H1 (cell line): ENCODE results near the gene PITPNC1. TPM values are rescaled to one million over a fixed set of nuclear protein-coding genes. Genes with fewer than 3 reads are reported as not detected.

Experiments
- CTCF ChIA-PET: fragments of 300-600 bp; sonication (Branson Sonifier 250); formaldehyde crosslinking; loops from one replicate; lab custom pipeline; 2021; ENCODE audit not compliant: partially characterized antibody; lab: Charles Lee
- POLR2A ChIA-PET: fragments of 300-600 bp; sonication (Branson Sonifier 250); formaldehyde crosslinking; loops from one replicate; lab custom pipeline; 2021; ENCODE audit warnings: inconsistent platforms; ENCODE audit not compliant: partially characterized antibody; lab: Charles Lee
- DNase-seq, 2 experiments: peaks; one replicate each; pipeline versions ENCODE4 v3.0.0 to v3.0.0-alpha.2; 2010 to 2022; ENCODE audit warnings: low spot score in 2 of 2, low read depth in 1 of 2, mixed read lengths in 1 of 2
- FAIRE-seq: peaks from 2 replicates; lab custom pipeline; 2011; peaks lifted over from hg19 to GRCh38; lab: Jason Lieb, UNC
- H2AFZ ChIP-seq: 2 replicates; pipeline ENCODE4 v1.8.1; 2012; ENCODE audit warnings: low read length, inconsistent platforms
- H2AK5ac ChIP-seq: 2 replicates; pipeline ENCODE4 v1.6.1; 2013; ENCODE audit warnings: low read depth, low read length
- H2BK120ac ChIP-seq: replicated peaks from 2 replicates; pipeline ENCODE3; 2013; ENCODE audit warnings: low read depth, low read length, inconsistent platforms
- H2BK12ac ChIP-seq: 2 replicates; pipeline ENCODE4 v1.6.1; 2013; ENCODE audit warnings: low read depth, low read length
- H2BK15ac ChIP-seq: 2 replicates; pipeline ENCODE4 v1.6.1; 2013; ENCODE audit warnings: low read length
- H2BK20ac ChIP-seq: 2 replicates; pipeline ENCODE4 v1.6.1; 2013; ENCODE audit warnings: low read length
- H2BK5ac ChIP-seq: 2 replicates; pipeline ENCODE4 v1.6.1; 2013; ENCODE audit warnings: low read depth, low read length
- H3K14ac ChIP-seq: 2 replicates; pipeline ENCODE4 v1.6.1; 2013; ENCODE audit warnings: inconsistent platforms; ENCODE audit not compliant: insufficient read length
- H3K18ac ChIP-seq: 2 replicates; pipeline ENCODE4 v1.6.1; 2013; ENCODE audit warnings: low read length; ENCODE audit errors: extremely low read depth
- H3K23ac ChIP-seq: 2 replicates; pipeline ENCODE4 v1.6.1; 2013; ENCODE audit warnings: inconsistent platforms; ENCODE audit not compliant: insufficient read length
- H3K23me2 ChIP-seq: 2 replicates; pipeline ENCODE4 v1.6.1; 2013; ENCODE audit warnings: low read depth, low read length
- H3K27ac ChIP-seq: 2 replicates; pipeline ENCODE4 v1.6.1; 2011; ENCODE audit warnings: low read depth, low read length, inconsistent platforms
- H3K27me3 ChIP-seq, 4 experiments: replicated peaks in 1 of 4; 1 replicate in 1 of 4; 2 replicates in 3 of 4; pipeline versions ENCODE4 v1.6.1 to v1.8.1; 2011 to 2013; ENCODE audit warnings: low read length in 3 of 4, mild to moderate bottlenecking in 3 of 4, inconsistent platforms in 2 of 4, mixed read lengths in 2 of 4, moderate library complexity in 1 of 4; ENCODE audit not compliant: control insufficient read depth in 3 of 4, insufficient read depth in 3 of 4; ENCODE audit errors: extremely low read depth in 1 of 4
- H3K36me3 ChIP-seq, 4 experiments: 2 replicates each; pipeline versions ENCODE4 v1.6.1 to v1.8.1; 2011 to 2013; ENCODE audit warnings: mild to moderate bottlenecking in 4 of 4, low read length in 3 of 4, moderate library complexity in 2 of 4, control low read depth in 1 of 4, inconsistent platforms in 1 of 4; ENCODE audit not compliant: insufficient read depth in 4 of 4, control insufficient read depth in 2 of 4
- H3K4ac ChIP-seq: replicated peaks from 2 replicates; pipeline ENCODE3; 2013; ENCODE audit warnings: low read length, low read depth, mixed read lengths, inconsistent platforms; ENCODE audit not compliant: insufficient read length
- H3K4me1 ChIP-seq, 4 experiments: replicated peaks in 1 of 4; 1 replicate in 1 of 4; 2 replicates in 3 of 4; pipeline versions ENCODE4 v1.6.1 to v1.8.1; 2011 to 2013; ENCODE audit warnings: low read length in 3 of 4, inconsistent platforms in 2 of 4, mixed read lengths in 1 of 4; ENCODE audit not compliant: insufficient read depth in 4 of 4, control insufficient read depth in 3 of 4
- H3K4me2 ChIP-seq, 2 experiments: 2 replicates each; pipeline versions ENCODE4 v1.6.1 to v1.8.1; 2011 to 2013; ENCODE audit warnings: low read depth in 2 of 2, low read length in 2 of 2, control low read depth in 1 of 2, inconsistent platforms in 1 of 2, mild to moderate bottlenecking in 1 of 2; ENCODE audit not compliant: insufficient read depth in 1 of 2
- H3K4me3 ChIP-seq, 4 experiments: fragments of 200-600, 300-600 bp in 1 of 4; sonication (generic), shearing (Covaris generic), sonication (Bioruptor Twin) in 1 of 4; 2 replicates each; pipeline versions ENCODE4 v1.5.1 to v1.8.1; 2011 to 2016; ENCODE audit warnings: low read length in 4 of 4, low read depth in 3 of 4, control low read depth in 2 of 4, inconsistent platforms in 2 of 4, mild to moderate bottlenecking in 2 of 4, mixed read lengths in 1 of 4, moderate library complexity in 1 of 4; ENCODE audit not compliant: insufficient read depth in 2 of 4; ENCODE audit errors: extremely low read depth in 1 of 4
- H3K56ac ChIP-seq: replicated peaks from 2 replicates; pipeline ENCODE3; 2013; ENCODE audit warnings: low read depth, mild to moderate bottlenecking, mixed read lengths, low read length, inconsistent platforms; ENCODE audit not compliant: insufficient read length
- H3K79me1 ChIP-seq: 2 replicates; pipeline ENCODE4 v1.6.1; 2013; ENCODE audit warnings: low read depth, low read length, control low read depth
- H3K79me2 ChIP-seq, 2 experiments: 2 replicates each; pipeline versions ENCODE4 v1.6.1 to v1.8.1; 2012 to 2013; ENCODE audit warnings: low read length in 2 of 2, mild to moderate bottlenecking in 2 of 2, inconsistent platforms in 1 of 2; ENCODE audit not compliant: insufficient read depth in 2 of 2, control insufficient read depth in 1 of 2
- H3K9ac ChIP-seq, 4 experiments: replicated peaks in 1 of 4; 1 replicate in 1 of 4; 2 replicates in 3 of 4; pipeline versions ENCODE4 v1.6.1 to v1.8.1; 2011 to 2013; ENCODE audit warnings: low read depth in 3 of 4, low read length in 3 of 4, control low read depth in 2 of 4, mild to moderate bottlenecking in 2 of 4, moderate library complexity in 2 of 4, inconsistent platforms in 1 of 4; ENCODE audit errors: extremely low read depth in 1 of 4
- H3K9me3 ChIP-seq, 2 experiments: 2 replicates each; pipeline versions ENCODE4 v1.6.1 to v1.8.1; 2012 to 2013; ENCODE audit warnings: mild to moderate bottlenecking in 2 of 2, moderate library complexity in 2 of 2, control low read depth in 1 of 2, inconsistent platforms in 1 of 2, low read depth in 1 of 2, low read length in 1 of 2, mixed read lengths in 1 of 2; ENCODE audit not compliant: insufficient read depth in 2 of 2
- H4K20me1 ChIP-seq, 2 experiments: replicated peaks in 1 of 2; 2 replicates each; pipeline versions ENCODE3 to v1.8.1; 2011 to 2013; ENCODE audit warnings: inconsistent platforms in 2 of 2, low read length in 2 of 2, mild to moderate bottlenecking in 1 of 2; ENCODE audit not compliant: insufficient read depth in 2 of 2, control insufficient read depth in 1 of 2
- H4K5ac ChIP-seq: 2 replicates; pipeline ENCODE4 v1.6.1; 2013; ENCODE audit warnings: low read length, low read depth, mixed read lengths, inconsistent platforms; ENCODE audit not compliant: insufficient read length
- H4K8ac ChIP-seq: 2 replicates; pipeline ENCODE4 v1.8.0; 2013; ENCODE audit warnings: mild to moderate bottlenecking, moderate library complexity, low read length, inconsistent platforms; ENCODE audit not compliant: insufficient read depth; ENCODE audit errors: extremely low read depth
- H4K91ac ChIP-seq: replicated peaks from 2 replicates; pipeline ENCODE3; 2013; ENCODE audit warnings: low read length, mixed read lengths, inconsistent platforms; ENCODE audit not compliant: insufficient read length
- CBX5 ChIP-seq: fragments of 300-800, 300-1000 bp; sonication (generic); IDR thresholded peaks from 2 replicates; pipeline ENCODE4 v1.7.1; 2016; ENCODE audit warnings: antibody characterized with exemption, low read length, low read depth
- CREB1 ChIP-seq: IDR thresholded peaks from 2 replicates; pipeline ENCODE4 v1.6.1; 2012; ENCODE audit warnings: inconsistent platforms
- CTBP2 ChIP-seq: IDR thresholded peaks from 2 replicates; pipeline ENCODE4 v1.7.0; 2011; ENCODE audit warnings: borderline replicate concordance, mild to moderate bottlenecking, moderate library complexity, mixed read lengths, low read length; ENCODE audit not compliant: insufficient read depth, insufficient read length
- JUN ChIP-seq: IDR thresholded peaks from 2 replicates; pipeline ENCODE4 v1.6.1; 2011; ENCODE audit warnings: low read depth, mild to moderate bottlenecking, improper control_type of control experiment, low read length
- JUND ChIP-seq: IDR thresholded peaks from 2 replicates; pipeline ENCODE4 v1.6.1; 2011; ENCODE audit warnings: mild to moderate bottlenecking, improper control_type of control experiment, low read length
- RAD21 ChIP-seq, 2 experiments: IDR thresholded peaks in 1 of 2; conservative IDR thresholded peaks in 1 of 2; 2 replicates each; pipeline ENCODE4 v1.6.1; 2011; ENCODE audit warnings: low read depth in 2 of 2, low read length in 2 of 2, improper control_type of control experiment in 1 of 2, inconsistent platforms in 1 of 2, mild to moderate bottlenecking in 1 of 2, moderate library complexity in 1 of 2
- RBBP5 ChIP-seq: IDR thresholded peaks from 2 replicates; pipeline ENCODE4 v1.7.1; 2012; ENCODE audit warnings: low read depth, mild to moderate bottlenecking, inconsistent platforms, low read length, moderate library complexity, borderline replicate concordance
- WGBS, 2 experiments: shearing (Covaris generic) in 1 of 2; methylation state at CpG; one replicate each; pipeline versions ENCODE4 v1.1.6 to v1.1.7; 2013 to 2015; ENCODE audit warnings: low lambda C conversion rate in 2 of 2, mixed read lengths in 2 of 2, inconsistent platforms in 1 of 2, low coverage in 1 of 2, missing lambda C conversion rate in 1 of 2; ENCODE audit not compliant: insufficient replicate concordance in 2 of 2, insufficient coverage in 1 of 2, insufficient read length in 1 of 2; ENCODE audit errors: extremely low coverage in 1 of 2, missing lambda C conversion rate in 1 of 2; 5-methylcytosine and 5-hydroxymethylcytosine counted together
- polyA plus RNA-seq, 7 experiments: library from polyadenylated mRNA; depleted of rRNA in 3 of 7; stranded (reverse) in 5 of 7; unstranded in 2 of 7; fragments of >200 nt in 5 of 7; fragments of 200-250 nt in 2 of 7; gene quantifications; 1 replicate in 5 of 7; 2 replicates in 1 of 7; 4 replicates in 1 of 7; pipeline versions ENCODE4 v1.2.1 to v1.2.3, GENCODE V29; 2011 to 2013; ENCODE audit warnings: missing spikeins in 2 of 7, mixed read lengths in 2 of 7
- total RNA-seq: library from RNA; stranded (reverse); fragmentation: NEBNext Ultra II Directional; extraction: Animal tissue kit (Norgen Biotek cat#: 25700); gene quantifications from 2 replicates; pipeline ENCODE4 v1.2.1, GENCODE V29; 2021
- TF ChIP-seq, protein P1 (sequence below), 3 experiments: IDR thresholded peaks; 1 replicate in 2 of 3; 2 replicates in 1 of 3; pipeline versions ENCODE4 v1.5.1 to v1.6.1; 2011; ENCODE audit warnings: low read length in 3 of 3, mild to moderate bottlenecking in 3 of 3, inconsistent platforms in 2 of 3, low read depth in 1 of 3, moderate library complexity in 1 of 3; ENCODE audit not compliant: insufficient read depth in 1 of 3; ENCODE audit errors: control extremely low read depth in 1 of 3
- TF ChIP-seq, protein P2 (sequence below): IDR thresholded peaks from 2 replicates; pipeline ENCODE4 v1.6.1; 2012; ENCODE audit warnings: inconsistent platforms

Gene PITPNC1
- total and polyA plus RNA-seq, 2 of the 8 experiments (the other 6 are each of a cell fraction or from before 2014, with no cell fraction given), result 17.6 to 54.7 TPM

DNA sequence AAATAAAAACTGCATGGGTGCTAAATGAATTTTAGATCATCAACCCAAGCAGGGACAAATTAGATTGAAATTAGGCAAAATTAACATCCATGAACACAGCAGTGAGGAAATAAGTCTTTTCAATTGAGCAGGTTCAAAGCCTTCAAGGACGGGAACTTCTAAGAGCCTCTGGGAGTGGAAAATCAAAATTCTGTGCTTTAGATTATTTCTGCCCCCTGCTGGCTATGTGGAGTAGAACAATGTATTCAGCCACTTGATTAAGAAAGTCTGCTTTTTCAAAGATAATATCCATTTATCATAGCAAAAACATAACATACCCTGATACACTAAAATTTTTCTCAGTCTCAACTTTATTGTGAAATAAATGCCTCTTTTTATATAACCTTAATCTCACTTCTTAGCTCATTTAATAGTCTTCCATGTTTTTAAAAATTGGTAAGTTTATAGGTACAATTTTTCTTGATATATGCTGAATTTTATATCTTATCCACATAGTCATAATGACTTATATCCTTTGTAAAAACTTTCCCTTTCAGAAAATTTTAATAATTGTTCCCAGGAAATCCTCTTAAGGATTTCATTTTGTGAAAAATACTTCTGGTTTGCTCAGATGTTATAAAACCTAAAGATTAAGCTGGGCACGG is 312.6 kb downstream of the PITPNC1 start:
- FAIRE-seq (no peak), DNase-seq (no peak)
- no peaks in the 10 kb centered on the region for H3K79me1 ChIP-seq
- no peak overlapping the region for H2AFZ ChIP-seq
- H2BK15ac ChIP-seq, result no peak overlapping the region
- no peak overlapping the region for H2BK20ac ChIP-seq
- H3K4me3 ChIP-seq, result no peak overlapping the region
- no peak overlapping the region for H3K27ac ChIP-seq
- H4K91ac ChIP-seq, result no peak overlapping the region
- no peaks in the 10 kb centered on the region for H3K36me3 ChIP-seq
- no peak overlapping the region for H2AK5ac ChIP-seq
- ChIA-PET POLR2A (interaction anchor here (0.7 kb wide), 1 partner anchor 11 kb away, joined by 4 read pairs; no protein-coding TSS in a partner anchor), CTCF (interaction anchor here (0.6 to 2.3 kb wide), 20 partner anchors 9 to 1587 kb away, joined by 3 to 11 read pairs (median 4); no protein-coding TSS in a partner anchor)
- H3K4ac ChIP-seq, result no peak overlapping the region
- peaks cover 0 to 3% (median 0%) of the 10 kb centered on the region in 4 experiments; a peak in 1 of 7 replicates for H3K4me1 ChIP-seq
- no peak overlapping the region for H2BK5ac ChIP-seq
- no peak overlapping the region for H2BK12ac ChIP-seq
- H3K9ac ChIP-seq, result no peak overlapping the region
- WGBS, 2 experiments, result 79% methylated on average over 2 of the region's 2 CpGs; no CpG with 5 or more reads in 1 of the 2 experiments
- H4K5ac ChIP-seq, result no peak overlapping the region
- H3K14ac ChIP-seq, result no peak overlapping the region
- no peak overlapping the region for H3K4me2 ChIP-seq
- H3K27me3 ChIP-seq, result no peaks in the 10 kb centered on the region
- H3K23me2 ChIP-seq, result no peaks in the 10 kb centered on the region
- H4K20me1 ChIP-seq, result no peaks in the 10 kb centered on the region
- no peaks in the 10 kb centered on the region for H3K79me2 ChIP-seq
- H3K23ac ChIP-seq, result no peak overlapping the region
- no peaks in the 10 kb centered on the region for H3K9me3 ChIP-seq
- H3K18ac ChIP-seq, result no peak overlapping the region
- H3K56ac ChIP-seq, result no peak overlapping the region
- H2BK120ac ChIP-seq, result no peak overlapping the region
- H4K8ac ChIP-seq, result no peak overlapping the region
- TF ChIP-seq JUND (no peak), RAD21 (IDR thresholded peaks at IDR 0.05 in 1 of 2, conservative IDR thresholded peaks at IDR 0.05 in 1 of 2; ENCODE audit: low read depth in 2 of 2, low read length in 2 of 2) (peak; percentile 52 to 60), CBX5 (no peak), JUN (no peak), CREB1 (no peak), CTBP2 (no peak), RBBP5 (no peak)
- TF ChIP-seq, protein P1, sequence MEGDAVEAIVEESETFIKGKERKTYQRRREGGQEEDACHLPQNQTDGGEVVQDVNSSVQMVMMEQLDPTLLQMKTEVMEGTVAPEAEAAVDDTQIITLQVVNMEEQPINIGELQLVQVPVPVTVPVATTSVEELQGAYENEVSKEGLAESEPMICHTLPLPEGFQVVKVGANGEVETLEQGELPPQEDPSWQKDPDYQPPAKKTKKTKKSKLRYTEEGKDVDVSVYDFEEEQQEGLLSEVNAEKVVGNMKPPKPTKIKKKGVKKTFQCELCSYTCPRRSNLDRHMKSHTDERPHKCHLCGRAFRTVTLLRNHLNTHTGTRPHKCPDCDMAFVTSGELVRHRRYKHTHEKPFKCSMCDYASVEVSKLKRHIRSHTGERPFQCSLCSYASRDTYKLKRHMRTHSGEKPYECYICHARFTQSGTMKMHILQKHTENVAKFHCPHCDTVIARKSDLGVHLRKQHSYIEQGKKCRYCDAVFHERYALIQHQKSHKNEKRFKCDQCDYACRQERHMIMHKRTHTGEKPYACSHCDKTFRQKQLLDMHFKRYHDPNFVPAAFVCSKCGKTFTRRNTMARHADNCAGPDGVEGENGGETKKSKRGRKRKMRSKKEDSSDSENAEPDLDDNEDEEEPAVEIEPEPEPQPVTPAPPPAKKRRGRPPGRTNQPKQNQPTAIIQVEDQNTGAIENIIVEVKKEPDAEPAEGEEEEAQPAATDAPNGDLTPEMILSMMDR (IDR thresholded peaks at IDR 0.05; ENCODE audit: control extremely low read depth in 1 of 3, insufficient read depth in 1 of 3, low read depth in 1 of 3, low read length in 3 of 3), result peak in 2 of 3 experiments; percentile 52 to 60; a peak in 2 of 4 replicates
- TF ChIP-seq, protein P2, sequence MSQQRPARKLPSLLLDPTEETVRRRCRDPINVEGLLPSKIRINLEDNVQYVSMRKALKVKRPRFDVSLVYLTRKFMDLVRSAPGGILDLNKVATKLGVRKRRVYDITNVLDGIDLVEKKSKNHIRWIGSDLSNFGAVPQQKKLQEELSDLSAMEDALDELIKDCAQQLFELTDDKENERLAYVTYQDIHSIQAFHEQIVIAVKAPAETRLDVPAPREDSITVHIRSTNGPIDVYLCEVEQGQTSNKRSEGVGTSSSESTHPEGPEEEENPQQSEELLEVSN, result no peak
